CD4-positive, alpha-beta T cell treated with Interferon alpha-2 for 1 hour (primary cell): ENCODE results near the gene MMD.
"Not testable (repeated sequence)": the region's sequence is repeated elsewhere in the genome, so short reads cannot be mapped to it uniquely, and the experiment has no call there.

Experiments
- DNase-seq, 2 donors: peaks; one replicate each; pipeline ENCODE4 v3.0.0-alpha.2; 2020 to 2022

MMD gene

GRCh38 chr17:55391244-55391757 lies 30.3 kb downstream of the MMD start:
- DNase-seq, result no peak

GRCh38 chr17:55390364-55390977 lies 31.2 kb downstream of the MMD start:
- no peak for DNase-seq

- DNase-seq, result not testable (repeated sequence)
These were observed 31.9 kb downstream of the MMD start for GRCh38 chr17:55389715-55390114.

- no peak for DNase-seq
These were observed 32.8 kb downstream of the MMD start for GRCh38 chr17:55388842-55389241.

GRCh38 chr17:55386796-55387332 lies 34.8 kb downstream of the MMD start:
- no peak for DNase-seq

GRCh38 chr17:55384643-55385232 lies 36.9 kb downstream of the MMD start:
- no peak for DNase-seq

- DNase-seq, result no peak
These were observed 37.6 kb downstream of the MMD start for GRCh38 chr17:55383771-55384642.

GRCh38 chr17:55381017-55381770 lies 40.4 kb downstream of the MMD start:
- DNase-seq, result no peak

GRCh38 chr17:55377671-55378275 lies 43.9 kb downstream of the MMD start:
- no peak for DNase-seq

GRCh38 chr17:55368706-55369105 lies 52.9 kb downstream of the MMD start:
- DNase-seq, result no peak

GRCh38 chr17:55366020-55366481 lies 55.6 kb downstream of the MMD start:
- no peak for DNase-seq

- DNase-seq, result no peak
These were observed 58.6 kb downstream of the MMD start for GRCh38 chr17:55363033-55363432.

GRCh38 chr17:55360971-55361370 lies 60.7 kb downstream of the MMD start:
- no peak for DNase-seq

- peak; percentile 54 to 76 for DNase-seq
These were observed 65.0 kb downstream of the MMD start for GRCh38 chr17:55356434-55357328.

GRCh38 chr17:55354941-55355340 lies 66.7 kb downstream of the MMD start:
- DNase-seq, result no peak

- DNase-seq, result no peak
These were observed 67.6 kb downstream of the MMD start for GRCh38 chr17:55354010-55354409.

- DNase-seq, result no peak
These were observed 70.4 kb downstream of the MMD start for GRCh38 chr17:55351226-55351625.

- no peak for DNase-seq
These were observed 70.8 kb downstream of the MMD start for GRCh38 chr17:55350825-55351205.

- peak; percentile 25 to 62 for DNase-seq
These were observed 72.8 kb downstream of the MMD start for GRCh38 chr17:55348749-55349354.

- DNase-seq, result no peak
These were observed 74.3 kb downstream of the MMD start for GRCh38 chr17:55347341-55347740.

GRCh38 chr17:55346658-55347057 lies 75.0 kb downstream of the MMD start:
- no peak for DNase-seq
